ENCODE data around the gene LYST.

Gene LYST

GRCh38 chr1:235710687-235711086, 156.0 kb downstream of the LYST start:
- DNase-seq (ENCODE audit: low spot score), result no peak

GRCh38 chr1:235709018-235709417, 157.7 kb downstream of the LYST start:
- DNase-seq (ENCODE audit: low spot score), result no peak

GRCh38 chr1:235708390-235708962, 158.2 kb downstream of the LYST start:
- peak; percentile 39 for DNase-seq (ENCODE audit: low spot score)

- DNase-seq (ENCODE audit: low spot score), result peak; percentile 56
These were observed 163.2 kb downstream of the LYST start for GRCh38 chr1:235703506-235703905.

- no peak for DNase-seq (ENCODE audit: low spot score)
These were observed 164.3 kb downstream of the LYST start for GRCh38 chr1:235702412-235702811.

GRCh38 chr1:235697508-235697907, 169.2 kb downstream of the LYST start:
- DNase-seq (ENCODE audit: low spot score), result no peak

GRCh38 chr1:235689356-235689755, 177.3 kb downstream of the LYST start:
- DNase-seq (ENCODE audit: low spot score), result no peak

GRCh38 chr1:235688096-235688495, 178.6 kb downstream of the LYST start:
- DNase-seq (ENCODE audit: low spot score), result no peak

GRCh38 chr1:235683653-235684052, 183.1 kb downstream of the LYST start:
- DNase-seq (ENCODE audit: low spot score), result no peak

GRCh38 chr1:235682216-235682615, 184.5 kb downstream of the LYST start:
- no peak for DNase-seq (ENCODE audit: low spot score)

GRCh38 chr1:235679644-235680043, 187.1 kb downstream of the LYST start:
- no peak for DNase-seq (ENCODE audit: low spot score)

- no peak for DNase-seq (ENCODE audit: low spot score)
These were observed 187.7 kb downstream of the LYST start for GRCh38 chr1:235679005-235679404.

- no peak for DNase-seq (ENCODE audit: low spot score)
These were observed 191.4 kb downstream of the LYST start for GRCh38 chr1:235675152-235675890.

- no peak for DNase-seq (ENCODE audit: low spot score)
These were observed 192.7 kb downstream of the LYST start for GRCh38 chr1:235673981-235674380.

- no peak for DNase-seq (ENCODE audit: low spot score)
These were observed 194.7 kb downstream of the LYST start for GRCh38 chr1:235671992-235672391.

GRCh38 chr1:235670157-235670776, 196.4 kb downstream of the LYST start:
- no peak for DNase-seq (ENCODE audit: low spot score)

- no peak for DNase-seq (ENCODE audit: low spot score)
These were observed 197.4 kb downstream of the LYST start for GRCh38 chr1:235669277-235669676.

GRCh38 chr1:235663628-235664027, 203.1 kb downstream of the LYST start:
- no peak for DNase-seq (ENCODE audit: low spot score)

- no peak for DNase-seq (ENCODE audit: low spot score)
These were observed 205.1 kb downstream of the LYST start for GRCh38 chr1:235661568-235661967.

GRCh38 chr1:235659186-235659771, 207.4 kb downstream of the LYST start:
- DNase-seq (ENCODE audit: low spot score), result no peak

- DNase-seq (ENCODE audit: low spot score), result no peak
These were observed 208.8 kb downstream of the LYST start for GRCh38 chr1:235657747-235658526.

GRCh38 chr1:235657269-235657668, 209.4 kb downstream of the LYST start:
- no peak for DNase-seq (ENCODE audit: low spot score)
